GM21447 (cell line): ENCODE results near the gene CDX1.

Source experiments
- ATAC-seq: cut with Tn5 transposase; IDR thresholded peaks from one replicate; pipeline ENCODE4 v1.9.1; 2021; ENCODE audit not compliant: unreplicated experiment

CDX1 gene

DNA sequence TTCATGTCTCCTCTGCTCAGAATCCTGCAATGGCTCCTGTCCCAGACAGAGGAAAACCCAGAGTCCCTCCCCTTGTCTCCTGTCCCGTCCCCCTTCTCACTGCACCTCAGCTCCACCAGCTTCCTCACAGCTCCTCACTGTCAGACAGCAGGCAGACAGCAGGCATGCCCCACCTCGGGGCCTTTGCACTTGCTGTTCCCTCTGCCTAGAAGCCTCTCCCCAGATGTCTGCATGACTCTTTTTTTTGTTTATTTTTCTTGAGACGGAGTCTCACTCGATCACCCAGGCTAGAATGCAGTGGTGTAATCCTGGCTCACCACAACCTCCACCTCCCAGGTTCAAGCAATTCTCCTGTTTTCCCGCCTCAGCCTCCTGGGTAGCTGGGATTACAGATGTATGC, 14.4 kb downstream of the CDX1 start:
- ATAC-seq = no peak

DNA sequence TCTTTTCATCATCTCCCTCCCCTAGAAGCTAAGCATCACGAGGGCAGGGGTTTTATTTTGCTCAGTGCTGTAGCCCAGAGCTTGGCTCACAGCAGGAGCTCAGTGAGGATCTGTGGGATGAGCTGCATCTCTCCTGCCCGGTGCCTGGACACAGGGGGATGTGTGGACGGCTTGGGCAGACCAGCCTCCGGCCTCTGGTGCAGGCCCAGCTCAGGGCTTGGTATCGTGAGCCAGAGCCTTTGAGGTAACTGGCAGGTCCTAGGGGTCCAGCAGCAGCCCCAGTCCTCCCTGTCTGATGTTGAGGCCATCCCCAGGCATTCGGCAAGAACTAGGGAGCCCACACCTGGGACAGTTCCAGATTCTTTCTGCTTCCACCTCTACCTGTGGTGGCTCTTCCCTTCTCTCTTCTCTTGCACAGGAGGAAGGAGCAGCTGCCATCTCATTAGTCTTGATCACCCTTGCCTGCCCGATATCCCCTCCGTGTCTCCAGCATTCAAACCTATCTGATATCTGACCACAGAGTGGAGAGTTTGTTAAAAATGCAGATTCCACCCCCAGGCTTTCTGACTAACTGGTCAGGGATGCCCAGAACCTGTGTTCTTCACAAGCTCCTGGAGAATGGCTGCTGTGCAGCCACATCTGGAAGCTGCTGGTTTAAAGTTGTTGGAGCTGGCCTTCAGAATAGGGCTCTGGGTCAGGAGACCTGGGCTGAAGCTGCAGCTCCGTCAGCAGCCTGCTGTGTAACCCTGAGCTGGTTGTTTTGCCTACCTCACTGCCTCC, 15.4 kb downstream of the CDX1 start:
- no peak for ATAC-seq

DNA sequence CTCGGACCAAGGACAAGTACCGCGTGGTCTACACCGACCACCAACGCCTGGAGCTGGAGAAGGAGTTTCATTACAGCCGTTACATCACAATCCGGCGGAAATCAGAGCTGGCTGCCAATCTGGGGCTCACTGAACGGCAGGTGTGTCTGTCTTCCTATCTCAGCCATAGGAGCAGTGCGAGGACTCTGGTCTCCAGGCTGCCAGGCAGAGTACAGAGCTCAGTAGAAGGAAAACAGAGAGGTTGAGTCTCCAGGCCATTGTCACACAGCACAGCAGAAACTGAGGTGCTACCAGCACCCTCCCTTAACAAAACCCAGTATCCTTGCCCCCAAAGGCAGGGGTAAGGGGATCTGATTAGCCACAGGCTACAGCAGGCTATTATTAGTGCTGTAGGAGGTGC, 16.2 kb downstream of the CDX1 start:
- no peak for ATAC-seq

DNA sequence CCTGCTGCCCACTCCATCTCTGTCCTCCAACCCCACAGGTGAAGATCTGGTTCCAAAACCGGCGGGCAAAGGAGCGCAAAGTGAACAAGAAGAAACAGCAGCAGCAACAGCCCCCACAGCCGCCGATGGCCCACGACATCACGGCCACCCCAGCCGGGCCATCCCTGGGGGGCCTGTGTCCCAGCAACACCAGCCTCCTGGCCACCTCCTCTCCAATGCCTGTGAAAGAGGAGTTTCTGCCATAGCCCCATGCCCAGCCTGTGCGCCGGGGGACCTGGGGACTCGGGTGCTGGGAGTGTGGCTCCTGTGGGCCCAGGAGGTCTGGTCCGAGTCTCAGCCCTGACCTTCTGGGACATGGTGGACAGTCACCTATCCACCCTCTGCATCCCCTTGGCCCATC, 16.9 kb downstream of the CDX1 start:
- no peak for ATAC-seq

DNA sequence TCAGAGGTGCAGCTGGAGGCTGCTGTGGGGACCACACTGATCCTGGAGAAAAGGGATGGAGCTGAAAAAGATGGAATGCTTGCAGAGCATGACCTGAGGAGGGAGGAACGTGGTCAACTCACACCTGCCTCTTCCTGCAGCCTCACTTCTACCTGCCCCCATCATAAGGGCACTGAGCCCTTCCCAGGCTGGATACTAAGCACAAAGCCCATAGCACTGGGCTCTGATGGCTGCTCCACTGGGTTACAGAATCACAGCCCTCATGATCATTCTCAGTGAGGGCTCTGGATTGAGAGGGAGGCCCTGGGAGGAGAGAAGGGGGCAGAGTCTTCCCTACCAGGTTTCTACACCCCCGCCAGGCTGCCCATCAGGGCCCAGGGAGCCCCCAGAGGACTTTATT, 17.4 kb downstream of the CDX1 start:
- ATAC-seq = no peak

DNA sequence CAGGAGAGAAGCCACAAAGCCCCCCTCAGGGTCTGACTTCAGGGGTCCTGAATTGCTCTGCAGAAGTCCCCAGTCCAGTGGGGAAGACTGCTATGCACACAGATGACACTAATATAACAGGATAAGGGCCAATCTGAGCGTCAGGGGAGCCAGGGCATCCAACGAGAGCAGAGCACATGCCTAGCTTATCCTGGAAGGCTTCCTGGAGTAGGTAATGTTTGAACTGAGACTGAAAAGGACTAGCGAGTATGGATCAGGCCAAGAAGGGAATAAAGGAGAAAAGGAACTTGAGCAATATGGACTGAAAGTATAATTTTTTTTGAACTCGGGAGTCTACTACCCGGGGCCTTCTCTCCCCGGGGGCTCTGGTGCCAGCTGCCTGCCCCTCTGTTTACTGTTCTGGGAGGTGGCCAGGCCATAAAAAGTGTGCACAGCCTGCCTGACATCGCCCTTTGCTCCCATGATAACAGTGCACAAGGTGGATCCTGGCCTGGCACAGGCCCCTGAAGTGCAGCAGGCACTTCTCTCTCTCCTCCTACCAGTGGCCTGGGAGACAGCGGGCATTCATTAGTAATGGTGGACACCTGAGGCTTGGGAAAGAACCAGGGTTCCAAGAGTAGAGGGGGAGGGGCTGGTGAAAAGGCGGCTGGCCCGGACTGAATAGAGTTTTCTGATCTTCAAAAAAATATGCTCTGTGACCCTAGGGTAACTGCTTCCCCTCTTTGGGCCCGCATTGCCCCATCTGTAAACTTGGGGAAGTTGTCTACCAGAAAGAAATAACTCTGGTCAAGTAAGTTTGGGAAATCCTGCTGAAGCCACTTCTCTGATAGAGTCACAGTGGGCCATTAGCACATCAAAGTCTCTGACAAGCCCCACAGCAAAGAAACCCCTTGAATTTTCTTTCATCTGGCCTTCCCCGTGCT, 18.7 kb downstream of the CDX1 start:
- ATAC-seq = no peak

DNA sequence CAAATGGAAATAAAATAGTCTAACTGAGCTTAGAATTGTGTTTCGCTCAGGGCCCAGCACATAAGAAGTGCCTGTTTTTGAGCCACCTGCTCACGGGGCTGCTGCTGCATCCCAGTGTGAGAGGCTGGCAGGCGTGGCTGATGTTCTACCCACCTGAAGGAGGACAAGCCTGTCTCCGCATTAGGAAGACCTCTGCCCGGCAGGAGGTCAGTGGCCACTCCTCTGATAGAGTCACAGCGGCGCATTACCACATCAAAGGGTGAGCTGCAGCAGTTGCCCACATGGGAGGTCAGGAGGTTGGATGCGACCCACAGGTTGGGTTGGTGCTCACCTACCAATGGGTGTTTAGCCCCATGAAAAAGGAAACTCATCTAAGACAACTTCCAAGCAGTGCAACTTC, 19.6 kb downstream of the CDX1 start:
- no peak for ATAC-seq

DNA sequence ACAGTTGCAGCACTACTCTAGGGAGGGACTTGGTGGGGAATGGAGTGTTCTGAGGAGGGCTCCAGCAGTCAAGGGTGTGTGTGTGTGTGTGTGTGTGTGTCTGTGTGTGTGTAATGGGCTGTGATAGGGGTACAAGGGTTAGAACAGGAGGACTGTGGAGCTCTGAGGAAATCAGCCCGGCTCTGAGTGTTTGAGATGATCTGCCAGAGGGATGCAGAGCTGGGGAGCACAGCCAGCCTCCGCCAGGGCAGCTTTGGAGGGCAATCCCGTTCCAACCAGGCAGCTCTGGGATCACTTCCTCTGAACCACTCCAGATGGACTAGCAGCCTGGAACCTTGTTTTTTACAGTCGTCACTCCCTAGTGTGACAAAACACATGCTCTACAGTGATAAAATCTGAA, 20.3 kb downstream of the CDX1 start:
- no peak for ATAC-seq

DNA sequence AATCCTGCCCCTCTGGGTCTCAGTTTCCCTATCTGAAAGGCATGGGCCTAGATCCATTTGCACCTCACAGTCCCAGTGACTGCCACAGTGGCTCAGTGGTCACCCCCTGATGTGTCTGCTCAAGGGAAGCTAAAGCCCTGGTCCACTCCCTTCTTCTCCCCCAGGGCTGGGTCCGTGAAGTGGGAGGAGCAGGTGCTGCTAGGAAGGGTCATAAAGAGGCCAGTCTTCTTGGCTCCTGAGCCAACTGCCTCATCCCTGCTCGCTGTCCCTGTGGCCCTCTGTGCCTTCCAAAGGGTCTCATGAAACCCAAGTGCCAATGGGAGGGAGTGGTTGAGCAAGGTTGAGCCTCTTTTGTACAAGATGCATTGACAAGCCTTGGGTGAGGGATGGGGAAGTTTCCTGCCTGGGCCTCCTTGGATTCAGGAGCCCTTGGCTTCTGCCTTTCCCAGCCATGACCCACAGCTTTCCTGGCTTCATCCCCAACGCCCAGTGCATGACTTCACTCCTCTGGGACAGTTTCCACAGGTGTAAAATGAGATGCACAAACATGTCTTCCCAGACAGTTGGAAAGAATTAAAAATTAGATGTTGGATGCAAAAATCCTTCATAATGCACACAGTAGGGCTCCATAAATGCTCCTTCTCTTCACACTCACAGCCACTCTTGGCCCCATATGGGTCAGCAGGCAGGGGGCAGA, 21.7 kb downstream of the CDX1 start:
- ATAC-seq = no peak

DNA sequence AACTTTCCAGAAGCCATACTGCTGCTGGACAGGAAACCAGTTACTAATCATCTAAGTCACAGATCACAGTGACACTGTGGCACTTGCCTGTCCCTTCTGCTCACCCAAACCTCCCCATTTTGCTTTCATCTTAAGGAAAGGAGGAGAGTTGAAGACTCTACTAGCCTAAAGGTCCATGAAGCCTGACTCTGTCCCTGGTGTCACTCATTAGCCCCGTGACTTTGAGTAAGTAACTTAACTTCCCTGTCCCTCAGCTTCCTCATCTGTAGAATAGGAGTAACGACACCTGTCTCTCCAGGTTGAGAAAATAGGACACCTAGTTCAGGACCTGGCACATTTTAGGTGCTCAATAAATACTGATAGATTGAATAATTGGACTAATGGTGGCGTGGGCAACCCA, 22.7 kb downstream of the CDX1 start:
- no peak for ATAC-seq

DNA sequence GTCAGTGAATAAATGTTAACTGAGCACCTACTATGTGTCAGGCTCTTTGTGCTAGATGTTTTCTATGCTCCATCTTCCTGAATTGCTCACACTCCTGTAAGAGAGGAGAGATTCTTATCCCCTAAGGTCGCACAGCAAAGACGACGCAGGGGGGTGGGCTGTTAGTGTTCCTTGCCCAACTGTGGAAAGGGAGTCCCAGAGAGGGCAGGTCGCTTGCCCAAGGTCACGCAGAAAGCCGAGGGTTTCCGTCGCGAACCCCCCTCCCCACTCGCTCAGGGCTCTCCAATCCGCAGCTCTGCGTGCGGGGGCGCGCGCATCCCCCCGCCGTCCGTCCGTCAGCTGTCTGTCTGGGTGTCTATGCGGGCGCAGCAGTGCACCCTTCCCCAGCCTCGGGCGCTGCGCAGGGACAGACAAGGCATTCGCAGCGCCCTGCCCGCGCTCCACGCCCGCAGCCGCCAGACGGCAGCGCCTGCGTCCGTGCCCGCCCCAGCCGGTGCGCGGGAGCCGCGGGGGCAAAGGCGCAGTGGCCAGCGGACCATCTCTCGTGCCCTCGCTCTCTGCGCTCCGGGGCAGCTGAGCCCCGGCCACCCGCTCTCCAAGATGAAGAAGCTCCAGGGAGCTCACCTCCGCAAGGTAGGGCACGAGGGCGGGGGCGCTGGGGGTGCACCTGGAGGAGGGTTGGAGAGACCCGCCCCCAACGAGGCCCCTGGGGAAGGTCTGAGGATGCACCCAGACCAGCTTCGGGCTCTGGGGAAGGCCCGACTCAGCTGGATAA, 23.3 kb downstream of the CDX1 start, which contains the start of gene SLC6A7:
TSS of gene SLC6A7 (plus strand) at position 335 of the 775 bp plus-strand sequence. CDS start at position 601, 266 bp downstream.
- ATAC-seq = no peak

DNA sequence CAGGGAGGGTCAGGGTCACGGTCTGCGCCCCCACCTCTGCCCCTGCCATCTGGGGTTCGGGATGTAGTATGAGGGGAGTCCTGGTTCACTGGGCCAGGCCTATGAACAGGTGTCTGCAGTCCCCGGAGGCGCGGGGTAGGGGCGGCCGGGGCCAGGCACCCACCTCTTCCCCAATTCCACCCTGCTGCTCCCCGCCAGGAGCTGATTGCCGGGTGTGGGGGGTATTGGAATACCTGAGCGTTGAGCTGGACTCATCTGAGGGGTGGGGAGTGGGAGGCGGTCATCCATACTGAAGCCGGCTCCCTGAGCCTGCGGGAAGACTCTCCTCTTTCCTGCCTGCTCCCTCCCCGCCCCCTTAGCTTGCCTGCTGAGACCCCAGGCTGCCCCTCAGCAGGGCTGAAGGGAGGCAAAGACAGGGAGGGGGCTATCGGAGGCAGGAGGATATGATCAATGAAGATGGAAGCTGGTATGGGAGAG, 24.0 kb downstream of the CDX1 start:
- ATAC-seq = no peak

DNA sequence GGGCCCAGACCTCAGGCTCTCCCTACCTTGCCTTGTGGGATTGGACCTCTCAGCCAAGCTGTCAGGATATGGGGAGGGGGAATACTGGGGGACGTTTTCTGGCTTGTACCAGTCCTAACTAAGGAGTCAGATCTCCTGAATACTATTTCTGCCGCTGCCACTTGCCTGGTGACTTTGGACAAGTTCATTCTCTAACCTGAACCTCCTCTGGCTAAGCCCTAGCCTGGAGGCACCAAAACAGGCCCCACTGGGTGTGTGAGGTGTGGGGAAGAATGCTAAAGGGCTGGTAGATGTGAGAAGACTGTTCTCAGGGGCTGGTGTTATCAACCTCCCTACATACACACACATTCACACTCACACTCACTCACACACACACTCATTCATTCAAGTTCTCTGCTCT, 24.4 kb downstream of the CDX1 start:
- no peak for ATAC-seq

DNA sequence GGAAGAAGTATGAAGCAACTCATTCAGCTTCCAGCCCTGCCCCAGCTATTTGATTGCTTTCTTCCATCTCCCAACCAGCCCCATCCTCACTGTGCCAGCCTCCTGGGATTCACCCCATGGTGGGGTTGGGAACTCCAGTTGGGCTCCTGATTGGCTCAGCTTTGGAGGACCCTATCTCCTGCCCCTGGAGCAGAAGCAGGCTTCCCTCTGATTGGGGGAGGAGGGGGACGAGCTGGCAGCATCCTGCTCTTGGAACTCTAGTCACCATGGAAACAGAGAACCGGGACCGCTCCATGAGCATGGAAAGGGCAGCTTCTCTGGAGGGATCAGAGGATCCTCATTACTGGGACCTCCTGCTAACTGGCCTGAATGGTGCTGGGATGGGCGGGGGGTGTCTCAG, 25.9 kb downstream of the CDX1 start:
- ATAC-seq = no peak

DNA sequence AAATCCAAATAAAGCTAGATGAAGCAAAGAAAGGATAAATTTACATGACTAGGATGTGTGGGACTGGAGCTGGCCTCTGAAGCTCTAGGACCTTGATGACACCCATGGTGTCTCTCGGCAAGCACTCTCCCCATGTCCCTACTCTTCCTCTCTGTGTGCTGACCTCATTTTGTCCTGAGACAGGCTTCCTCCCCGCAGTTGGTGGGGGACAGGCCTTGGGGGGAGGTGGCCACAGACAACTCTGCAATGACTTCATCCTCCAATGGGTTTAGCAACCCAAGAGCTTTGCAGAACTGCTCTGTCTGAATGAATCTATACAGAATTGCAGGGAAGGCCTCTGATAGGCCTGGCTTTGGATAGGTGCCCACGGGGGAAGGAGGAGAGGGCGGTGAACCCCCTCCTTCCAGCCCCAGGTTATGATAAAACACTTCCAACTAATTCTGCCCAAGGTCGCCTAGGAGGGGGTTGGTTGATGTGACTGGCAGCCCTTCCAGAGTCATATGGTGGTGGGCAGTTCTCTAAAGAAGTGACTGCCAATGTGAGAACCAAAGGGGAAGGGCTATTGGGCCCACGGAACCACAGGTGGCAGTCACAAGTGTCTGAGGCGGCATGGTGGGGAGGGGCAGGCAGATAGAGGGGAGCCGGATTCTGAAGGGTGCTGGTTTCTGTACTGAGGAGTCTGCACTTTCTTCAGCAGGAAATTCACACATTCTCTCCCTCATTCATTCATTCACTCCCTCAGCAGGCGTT, 29.3 kb downstream of the CDX1 start:
- no peak for ATAC-seq

DNA sequence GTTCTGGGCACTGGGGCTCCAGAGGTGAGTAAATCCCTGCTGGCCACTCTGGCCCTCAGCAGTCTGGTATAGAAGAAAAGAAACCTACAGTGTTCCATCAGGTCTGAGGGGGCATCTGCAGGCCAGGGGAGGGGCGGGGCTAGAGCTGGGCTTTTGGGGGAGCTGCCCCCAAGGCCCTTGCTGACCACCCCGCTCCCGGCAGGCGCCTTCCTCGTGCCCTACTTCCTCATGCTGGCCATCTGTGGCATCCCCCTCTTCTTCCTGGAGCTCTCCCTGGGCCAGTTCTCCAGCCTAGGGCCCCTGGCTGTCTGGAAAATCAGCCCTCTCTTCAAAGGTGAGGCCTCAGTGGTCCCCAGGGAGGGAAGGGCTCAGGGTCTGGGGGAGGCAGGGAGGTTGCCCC, 29.9 kb downstream of the CDX1 start:
- ATAC-seq = no peak

DNA sequence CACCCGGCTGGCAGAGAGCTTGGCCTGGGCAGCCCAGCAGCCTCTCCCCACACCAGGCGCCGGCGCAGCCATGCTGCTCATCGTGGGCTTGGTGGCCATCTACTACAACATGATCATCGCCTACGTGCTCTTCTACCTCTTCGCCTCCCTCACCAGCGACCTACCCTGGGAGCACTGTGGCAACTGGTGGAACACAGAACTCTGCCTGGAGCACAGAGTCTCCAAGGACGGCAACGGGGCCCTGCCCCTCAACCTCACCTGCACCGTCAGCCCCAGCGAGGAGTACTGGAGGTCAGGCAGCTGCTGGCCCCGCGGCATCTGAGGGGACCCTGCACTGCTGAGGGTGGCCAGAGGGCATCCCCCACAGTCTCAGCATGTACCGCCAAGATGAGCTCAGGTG, 30.4 kb downstream of the CDX1 start:
- ATAC-seq = no peak

DNA sequence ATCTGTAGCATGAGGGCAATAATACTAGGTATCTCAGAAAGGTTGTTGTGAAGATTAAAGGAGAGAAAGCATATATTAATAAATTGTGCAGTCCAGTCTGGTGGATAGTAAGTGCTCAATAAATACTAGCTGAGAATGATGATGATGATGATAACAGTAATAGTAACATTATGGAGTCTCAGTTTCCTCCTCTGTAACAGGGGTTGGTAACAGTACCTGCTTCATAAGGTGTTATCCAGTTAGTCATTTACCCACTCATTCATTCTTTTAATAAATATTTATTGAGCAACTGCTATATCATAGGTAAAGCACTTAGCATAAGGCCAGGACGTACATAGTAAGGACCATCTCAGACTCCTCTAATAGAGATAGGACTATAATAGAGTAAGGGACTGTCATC, 30.9 kb downstream of the CDX1 start:
- no peak for ATAC-seq

DNA sequence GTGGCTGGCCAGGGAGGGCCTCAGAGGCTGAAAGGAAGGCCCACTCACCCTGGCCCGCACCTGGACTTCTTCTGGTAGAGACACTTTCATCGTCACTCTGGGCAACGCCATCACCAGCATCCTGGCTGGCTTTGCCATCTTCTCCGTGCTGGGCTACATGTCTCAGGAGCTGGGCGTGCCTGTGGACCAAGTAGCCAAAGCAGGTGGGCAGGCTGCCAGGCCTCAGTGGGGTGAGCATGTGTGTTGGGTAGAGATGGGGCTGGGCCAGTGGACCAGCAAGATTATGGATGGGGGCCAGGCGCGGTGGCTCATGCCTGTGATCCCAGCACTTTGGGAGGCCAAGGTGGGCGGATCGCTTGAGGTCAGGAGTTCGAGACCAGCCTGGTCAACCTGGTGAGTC, 35.9 kb downstream of the CDX1 start:
- ATAC-seq = no peak
